ENCODE measurements around the gene PLAC1.

DNA sequence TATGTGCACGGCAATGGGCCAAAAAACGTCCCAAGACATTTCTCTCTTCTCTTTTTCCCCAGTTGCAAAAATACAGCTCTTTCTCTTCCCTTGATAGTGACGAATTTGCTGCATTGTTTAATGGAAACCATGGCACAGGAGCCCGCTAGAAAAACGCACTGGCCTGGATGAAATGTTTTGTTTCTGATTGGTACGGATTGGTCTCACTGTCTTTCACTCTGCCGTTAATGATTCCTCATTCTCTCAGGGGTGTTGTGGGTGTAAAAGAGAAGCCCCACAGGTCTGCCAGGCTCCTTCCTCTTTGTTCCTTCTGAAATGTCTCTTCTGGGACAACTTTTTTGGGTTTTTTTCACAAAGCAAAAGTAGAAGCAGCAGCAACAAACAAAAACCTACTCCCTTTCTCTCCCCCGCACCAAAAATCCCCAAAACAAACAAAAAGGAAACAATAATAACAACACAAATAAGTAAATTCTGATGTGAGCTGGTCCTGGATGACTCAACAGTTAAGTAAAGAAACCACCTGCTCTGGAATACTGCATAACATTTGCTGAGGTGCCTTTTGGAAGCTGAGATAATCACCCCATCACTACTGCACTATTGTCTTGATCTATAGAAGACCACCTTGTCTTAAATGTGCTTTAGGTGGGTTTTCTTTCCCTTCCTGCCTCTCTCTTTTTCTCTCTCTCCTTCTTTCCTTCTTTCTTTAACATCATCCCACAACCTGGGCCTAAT lies 89.8 kb downstream of the PLAC1 start:
- TF ChIP-seq, protein P1, sequence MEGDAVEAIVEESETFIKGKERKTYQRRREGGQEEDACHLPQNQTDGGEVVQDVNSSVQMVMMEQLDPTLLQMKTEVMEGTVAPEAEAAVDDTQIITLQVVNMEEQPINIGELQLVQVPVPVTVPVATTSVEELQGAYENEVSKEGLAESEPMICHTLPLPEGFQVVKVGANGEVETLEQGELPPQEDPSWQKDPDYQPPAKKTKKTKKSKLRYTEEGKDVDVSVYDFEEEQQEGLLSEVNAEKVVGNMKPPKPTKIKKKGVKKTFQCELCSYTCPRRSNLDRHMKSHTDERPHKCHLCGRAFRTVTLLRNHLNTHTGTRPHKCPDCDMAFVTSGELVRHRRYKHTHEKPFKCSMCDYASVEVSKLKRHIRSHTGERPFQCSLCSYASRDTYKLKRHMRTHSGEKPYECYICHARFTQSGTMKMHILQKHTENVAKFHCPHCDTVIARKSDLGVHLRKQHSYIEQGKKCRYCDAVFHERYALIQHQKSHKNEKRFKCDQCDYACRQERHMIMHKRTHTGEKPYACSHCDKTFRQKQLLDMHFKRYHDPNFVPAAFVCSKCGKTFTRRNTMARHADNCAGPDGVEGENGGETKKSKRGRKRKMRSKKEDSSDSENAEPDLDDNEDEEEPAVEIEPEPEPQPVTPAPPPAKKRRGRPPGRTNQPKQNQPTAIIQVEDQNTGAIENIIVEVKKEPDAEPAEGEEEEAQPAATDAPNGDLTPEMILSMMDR (IDR thresholded peaks at IDR 0.05; ENCODE audit: low read length), result no peak
- TF ChIP-seq EZH2 (IDR thresholded peaks at IDR 0.05; ENCODE audit: borderline replicate concordance, low read length), result no peak
